ENCODE data around the gene VPS11. TPM values are rescaled to one million over a fixed set of nuclear protein-coding genes. Genes with fewer than 3 reads are reported as not detected.

The VPS11 gene
- total and polyA plus RNA-seq, 10 of the 15 experiments (the other 5 are each of a cell fraction or from before 2014, with no cell fraction given), result 15.8 to 26.4 (median 24.5) TPM

DNA sequence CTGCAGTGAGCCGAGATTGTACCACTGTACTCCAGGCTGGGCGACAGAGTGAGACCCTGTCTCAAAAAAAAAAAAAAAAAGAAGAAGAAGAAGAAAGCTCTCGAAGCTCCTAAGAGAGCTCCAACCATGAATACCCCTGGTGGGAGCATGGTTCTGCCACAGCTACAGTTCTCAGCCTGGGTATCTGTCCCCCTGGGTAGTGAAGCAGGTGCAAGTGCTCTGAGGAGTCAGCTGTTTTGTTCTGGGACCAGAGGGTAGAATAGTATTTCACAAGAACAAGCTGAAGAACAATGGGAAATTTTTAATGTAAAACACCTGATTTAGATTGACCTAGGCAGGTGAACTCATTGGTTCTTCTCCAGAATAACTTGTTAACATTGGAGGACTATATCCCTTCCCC, 6.4 kb upstream of the VPS11 start (continued):
- TF ChIP-seq RCOR1 (conservative IDR thresholded peaks at IDR 0.05; ENCODE audit: low read depth, low read length), result no peak

DNA sequence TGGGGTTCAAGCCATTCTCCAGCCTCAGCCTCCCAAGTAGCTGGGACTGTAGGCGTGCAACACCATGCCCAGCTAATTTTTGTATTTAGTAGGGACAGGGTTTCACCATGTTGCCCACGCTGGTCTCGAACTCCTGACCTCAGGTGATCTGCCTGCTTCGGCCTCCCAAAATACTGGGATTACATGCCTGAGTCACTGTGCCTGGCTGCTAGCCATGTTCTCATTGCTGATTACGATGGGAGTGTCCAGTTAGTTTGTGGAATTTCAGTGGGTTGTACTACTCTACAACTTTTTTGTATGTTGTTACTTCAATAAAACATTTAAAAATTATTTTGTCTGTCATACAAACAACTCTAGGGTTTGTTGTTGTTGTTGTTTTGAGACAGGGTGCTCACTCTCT, 4.8 kb upstream of the VPS11 start:
- Histone ChIP-seq H3K79me2 (ENCODE audit: control insufficient read depth, insufficient read depth, low read length) (peaks cover 7% of the 10 kb centered on the region), H3K9me3 (replicated peaks; ENCODE audit: control insufficient read depth, insufficient read depth, low read length) (no peaks in the 10 kb centered on the region), H3K36me3 (ENCODE audit: control insufficient read depth in 2 of 2, insufficient read depth in 2 of 2, low read length in 1 of 2) (no peaks in the 10 kb centered on the region), H2AFZ (ENCODE audit: control insufficient read depth, low read depth, low read length) (no peak overlapping the region), H4K20me1 (ENCODE audit: control insufficient read depth, insufficient read depth) (no peaks in the 10 kb centered on the region), H3K27ac (ENCODE audit: control insufficient read depth, insufficient read depth) (no peak overlapping the region), H3K4me1 (ENCODE audit: control insufficient read depth, insufficient read depth, low read length) (no peaks in the 10 kb centered on the region; the same call in 1 of the 2 replicates), H3K9ac (ENCODE audit: control insufficient read depth, insufficient read depth, low read length) (no peak overlapping the region), H3K27me3 (replicated peaks in 1 of 2; ENCODE audit: control insufficient read depth in 2 of 2, insufficient read depth in 2 of 2, low read length in 1 of 2) (no peaks in the 10 kb centered on the region), H3K4me2 (ENCODE audit: control insufficient read depth, insufficient read depth) (no peak overlapping the region), H3K4me3 (no peak overlapping the region)
- BruUV-seq (replicated peaks), result no TSS peak
- ChIA-PET POLR2A (interaction anchor here (0.6 kb wide), 2 partner anchors 22 to 364 kb away, joined by 3 to 5 read pairs; no protein-coding TSS in a partner anchor), SMC1A (ENCODE audit: uncharacterized antibody, unreplicated experiment) (interaction anchor here (1.2 kb wide), 1 partner anchor 109 kb away, joined by 3 read pairs; no protein-coding TSS in a partner anchor), RAD21 (ENCODE audit: unreplicated experiment) (no interaction called here), CTCF (interaction anchor here (0.6 to 2.9 kb wide), 6 partner anchors 33 to 275 kb away, joined by 3 to 10 read pairs (median 4); no protein-coding TSS in a partner anchor)
- no peak for DNase-seq (ENCODE audit: low read depth, low spot score)
- intact Hi-C loops (cut with micrococcal nuclease; ENCODE audit: unreplicated experiment) (no loop called here), in situ Hi-C loops (cut with MboI) (no loop called here)
- 84% methylated on average over 5 of the region's 5 CpGs for WGBS (ENCODE audit: insufficient coverage, insufficient replicate concordance, low lambda C conversion rate, missing lambda C conversion rate)
- no peak for FAIRE-seq
- TF ChIP-seq NFYA (IDR thresholded peaks at IDR 0.05; ENCODE audit: borderline replicate concordance, low read depth, low read length) (no peak), EGR1 (IDR thresholded peaks at IDR 0.05; ENCODE audit: borderline replicate concordance in 1 of 2, low read depth in 2 of 2, low read length in 2 of 2) (no peak), PAX5 (IDR thresholded peaks at IDR 0.05; ENCODE audit: borderline replicate concordance, low read depth, low read length) (no peak), TCF7 (IDR thresholded peaks at IDR 0.05; ENCODE audit: borderline replicate concordance) (no peak), CBX3 (IDR thresholded peaks at IDR 0.05; ENCODE audit: borderline replicate concordance, low read depth) (no peak)
- no peak for ATAC-seq

Data from GM12878 (cell line).